Measurements from ENCODE around the gene TGFA.

TGFA gene

DNA sequence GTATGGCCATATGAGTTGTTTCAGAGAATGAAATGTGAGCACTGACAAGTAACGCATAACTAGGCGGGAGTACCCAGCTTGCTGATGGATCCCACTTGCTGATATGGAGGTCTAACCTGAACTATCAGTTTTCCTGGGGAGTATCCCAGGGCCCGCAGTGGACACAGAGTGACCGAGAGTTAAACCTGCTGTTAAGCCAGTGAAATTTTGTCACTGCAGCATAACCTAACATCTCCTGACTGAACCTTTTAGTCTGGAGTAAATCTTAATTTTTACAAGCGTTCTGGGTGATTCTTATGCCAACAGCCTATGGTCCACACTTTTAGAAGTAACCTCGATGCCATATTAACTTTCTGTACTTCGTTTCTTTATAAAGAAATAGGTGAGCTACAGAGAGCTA is 54.4 kb downstream of the TGFA start:
- TF ChIP-seq YY1 (IDR thresholded peaks at IDR 0.05; ENCODE audit: low read depth): no peak
- TF ChIP-seq CREB1 (IDR thresholded peaks at IDR 0.05; ENCODE audit: low read depth): no peak
- no peak for TF ChIP-seq TEAD4 (IDR thresholded peaks at IDR 0.05)
- no peak for TF ChIP-seq EGR1 (IDR thresholded peaks at IDR 0.05)
- TF ChIP-seq, protein P1, sequence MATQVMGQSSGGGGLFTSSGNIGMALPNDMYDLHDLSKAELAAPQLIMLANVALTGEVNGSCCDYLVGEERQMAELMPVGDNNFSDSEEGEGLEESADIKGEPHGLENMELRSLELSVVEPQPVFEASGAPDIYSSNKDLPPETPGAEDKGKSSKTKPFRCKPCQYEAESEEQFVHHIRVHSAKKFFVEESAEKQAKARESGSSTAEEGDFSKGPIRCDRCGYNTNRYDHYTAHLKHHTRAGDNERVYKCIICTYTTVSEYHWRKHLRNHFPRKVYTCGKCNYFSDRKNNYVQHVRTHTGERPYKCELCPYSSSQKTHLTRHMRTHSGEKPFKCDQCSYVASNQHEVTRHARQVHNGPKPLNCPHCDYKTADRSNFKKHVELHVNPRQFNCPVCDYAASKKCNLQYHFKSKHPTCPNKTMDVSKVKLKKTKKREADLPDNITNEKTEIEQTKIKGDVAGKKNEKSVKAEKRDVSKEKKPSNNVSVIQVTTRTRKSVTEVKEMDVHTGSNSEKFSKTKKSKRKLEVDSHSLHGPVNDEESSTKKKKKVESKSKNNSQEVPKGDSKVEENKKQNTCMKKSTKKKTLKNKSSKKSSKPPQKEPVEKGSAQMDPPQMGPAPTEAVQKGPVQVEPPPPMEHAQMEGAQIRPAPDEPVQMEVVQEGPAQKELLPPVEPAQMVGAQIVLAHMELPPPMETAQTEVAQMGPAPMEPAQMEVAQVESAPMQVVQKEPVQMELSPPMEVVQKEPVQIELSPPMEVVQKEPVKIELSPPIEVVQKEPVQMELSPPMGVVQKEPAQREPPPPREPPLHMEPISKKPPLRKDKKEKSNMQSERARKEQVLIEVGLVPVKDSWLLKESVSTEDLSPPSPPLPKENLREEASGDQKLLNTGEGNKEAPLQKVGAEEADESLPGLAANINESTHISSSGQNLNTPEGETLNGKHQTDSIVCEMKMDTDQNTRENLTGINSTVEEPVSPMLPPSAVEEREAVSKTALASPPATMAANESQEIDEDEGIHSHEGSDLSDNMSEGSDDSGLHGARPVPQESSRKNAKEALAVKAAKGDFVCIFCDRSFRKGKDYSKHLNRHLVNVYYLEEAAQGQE (IDR thresholded peaks at IDR 0.05; ENCODE audit: low read depth): no peak
- TF ChIP-seq TAF1 (IDR thresholded peaks at IDR 0.05; ENCODE audit: low read depth): no peak
- TF ChIP-seq RAD21 (IDR thresholded peaks at IDR 0.05; ENCODE audit: low read depth): no peak
- no peak for TF ChIP-seq NFIC (IDR thresholded peaks at IDR 0.05)
- TF ChIP-seq FOXM1 (IDR thresholded peaks at IDR 0.05; ENCODE audit: borderline replicate concordance, low read depth): no peak
- no peak for TF ChIP-seq MAX (IDR thresholded peaks at IDR 0.05)
- TF ChIP-seq TCF12 (IDR thresholded peaks at IDR 0.05; ENCODE audit: low read depth): no peak
- TF ChIP-seq CEBPB (IDR thresholded peaks at IDR 0.05): no peak
- no peak for TF ChIP-seq EP300 (IDR thresholded peaks at IDR 0.05; ENCODE audit: borderline replicate concordance)
- no peak for TF ChIP-seq ZBTB7A (IDR thresholded peaks at IDR 0.05; ENCODE audit: low read depth)
- TF ChIP-seq USF1 (IDR thresholded peaks at IDR 0.05): no peak

GRCh38 chr2:70498528-70498927 is 55.1 kb downstream of the TGFA start:
- no peak for TF ChIP-seq TAF1 (IDR thresholded peaks at IDR 0.05; ENCODE audit: low read depth)
- TF ChIP-seq EP300 (IDR thresholded peaks at IDR 0.05; ENCODE audit: borderline replicate concordance): no peak
- no peak for TF ChIP-seq USF1 (IDR thresholded peaks at IDR 0.05)
- no peak for TF ChIP-seq EGR1 (IDR thresholded peaks at IDR 0.05)
- TF ChIP-seq TEAD4 (IDR thresholded peaks at IDR 0.05): no peak
- TF ChIP-seq, protein P1 (IDR thresholded peaks at IDR 0.05; ENCODE audit: low read depth): no peak
- no peak for TF ChIP-seq YY1 (IDR thresholded peaks at IDR 0.05; ENCODE audit: low read depth)
- TF ChIP-seq ZBTB7A (IDR thresholded peaks at IDR 0.05; ENCODE audit: low read depth): no peak
- TF ChIP-seq RAD21 (IDR thresholded peaks at IDR 0.05; ENCODE audit: low read depth): no peak
- TF ChIP-seq FOXM1 (IDR thresholded peaks at IDR 0.05; ENCODE audit: borderline replicate concordance, low read depth): no peak
- no peak for TF ChIP-seq TCF12 (IDR thresholded peaks at IDR 0.05; ENCODE audit: low read depth)
- no peak for TF ChIP-seq CREB1 (IDR thresholded peaks at IDR 0.05; ENCODE audit: low read depth)
- TF ChIP-seq CEBPB (IDR thresholded peaks at IDR 0.05): no peak
- no peak for TF ChIP-seq MAX (IDR thresholded peaks at IDR 0.05)
- no peak for TF ChIP-seq NFIC (IDR thresholded peaks at IDR 0.05)

DNA sequence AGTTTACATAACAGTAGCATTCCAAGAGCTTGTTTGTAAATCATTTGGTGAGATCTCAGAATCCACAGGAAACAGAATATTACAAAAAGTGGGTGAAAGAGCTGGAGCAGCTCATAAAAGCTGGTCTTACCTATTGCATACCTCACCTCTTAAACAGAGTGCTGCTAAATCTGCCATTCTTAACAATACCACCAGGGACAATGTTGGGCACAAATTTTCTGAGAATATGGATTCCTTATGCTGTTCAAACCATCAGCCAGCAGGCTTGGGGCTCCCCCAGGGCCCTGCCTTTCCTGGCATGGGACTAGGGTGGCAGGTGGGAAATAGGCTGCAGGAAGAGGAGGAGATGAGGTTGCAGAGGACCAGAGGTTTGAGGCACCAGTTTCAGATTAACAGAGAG is 55.6 kb downstream of the TGFA start:
- no peak for TF ChIP-seq ZBTB7A (IDR thresholded peaks at IDR 0.05; ENCODE audit: low read depth)
- TF ChIP-seq EP300 (IDR thresholded peaks at IDR 0.05; ENCODE audit: borderline replicate concordance): no peak
- no peak for TF ChIP-seq CEBPB (IDR thresholded peaks at IDR 0.05)

GRCh38 chr2:70496819-70497218 is 56.8 kb downstream of the TGFA start:
- TF ChIP-seq TEAD4 (IDR thresholded peaks at IDR 0.05) (0 out of 2 replicates have a peak, but pooled peaks have one; percentile 16), USF1 (IDR thresholded peaks at IDR 0.05) (no peak)

DNA sequence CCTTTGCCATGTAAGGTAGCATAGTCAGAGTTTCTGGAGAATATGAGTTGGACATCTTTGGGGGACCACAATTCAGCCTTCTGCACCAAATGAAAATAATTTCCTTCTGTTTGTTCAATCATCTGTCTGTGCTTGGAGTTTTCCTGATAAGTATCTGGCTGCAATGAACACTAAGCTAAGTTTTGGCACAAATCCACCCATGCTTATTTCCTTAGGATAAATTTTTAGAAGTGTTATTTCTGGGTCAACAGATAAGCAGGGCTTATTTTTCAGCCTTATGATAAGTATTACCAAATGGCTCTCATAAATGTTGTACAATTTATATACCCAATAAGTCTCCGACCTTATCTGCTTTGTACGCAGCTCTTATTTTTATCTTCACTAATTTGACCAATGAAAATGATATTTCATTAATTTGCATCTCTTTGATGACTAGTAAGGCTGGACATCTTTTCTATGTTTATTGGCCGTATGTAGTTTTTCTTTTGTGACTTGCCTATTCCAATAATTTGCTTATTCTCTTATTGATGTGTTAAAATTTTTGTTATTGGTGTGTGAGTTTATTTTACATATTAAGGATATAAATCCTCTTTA is 59.2 kb downstream of the TGFA start:
- TF ChIP-seq TAF1 (IDR thresholded peaks at IDR 0.05; ENCODE audit: low read depth) (no peak), EGR1 (IDR thresholded peaks at IDR 0.05) (no peak), CREB1 (IDR thresholded peaks at IDR 0.05; ENCODE audit: low read depth) (no peak), MAX (IDR thresholded peaks at IDR 0.05) (no peak), FOXM1 (IDR thresholded peaks at IDR 0.05; ENCODE audit: borderline replicate concordance, low read depth) (no peak), EP300 (IDR thresholded peaks at IDR 0.05; ENCODE audit: borderline replicate concordance) (no peak), YY1 (IDR thresholded peaks at IDR 0.05; ENCODE audit: low read depth) (no peak), USF1 (IDR thresholded peaks at IDR 0.05) (no peak), TEAD4 (IDR thresholded peaks at IDR 0.05) (no peak), CEBPB (IDR thresholded peaks at IDR 0.05) (no peak), NFIC (IDR thresholded peaks at IDR 0.05) (no peak), ZBTB7A (IDR thresholded peaks at IDR 0.05; ENCODE audit: low read depth) (no peak), RAD21 (IDR thresholded peaks at IDR 0.05; ENCODE audit: low read depth) (no peak), TCF12 (IDR thresholded peaks at IDR 0.05; ENCODE audit: low read depth) (no peak)
- TF ChIP-seq, protein P1 (IDR thresholded peaks at IDR 0.05; ENCODE audit: low read depth): no peak
